GM12878 (cell line): ENCODE measurements around the gene PLEKHN1. TPM values are rescaled to one million over a fixed set of nuclear protein-coding genes. Genes with fewer than 3 reads are reported as not detected.

Experiments
- ATAC-seq: fragments of 200-7000 bp; cut with Tn5 transposase; 3 replicates; pipeline ENCODE4 v1.9.1; 2020; ENCODE audit warnings: mild to moderate bottlenecking, moderate library complexity
- BruUV-seq: library from RNA; stranded (reverse); fragments of 400-500 nt; replicated peaks from 2 replicates; lab custom pipeline; 2021; lab: Mats Ljungman, UMichigan
- CTCF ChIA-PET: fragments of 300-600 bp; sonication (Branson Sonifier 250); formaldehyde crosslinking; extraction: SDS; loops from one replicate; lab custom pipeline; 2021; ENCODE audit warnings: inconsistent platforms; lab: Yijun Ruan, JAX
- POLR2A ChIA-PET: fragments of 350-600 bp; formaldehyde crosslinking; extraction: SDS; loops from one replicate; lab custom pipeline; 2021; ENCODE audit warnings: inconsistent platforms; lab: Charles Lee
- RAD21 ChIA-PET: fragments of 300-600 bp; sonication (Branson Sonifier 250); formaldehyde crosslinking; loops from one replicate; lab custom pipeline; 2023; ENCODE audit warnings: antibody characterized with exemption; ENCODE audit not compliant: unreplicated experiment; lab: Charles Lee
- SMC1A ChIA-PET: fragments of 300-600 bp; sonication (Branson Sonifier 250); formaldehyde crosslinking; loops from one replicate; lab custom pipeline; 2023; ENCODE audit not compliant: unreplicated experiment, uncharacterized antibody; lab: Charles Lee
- DNase-seq: peaks from one replicate; pipeline ENCODE4 v3.0.0-alpha.2; 2011; ENCODE audit warnings: low read depth, low spot score
- FAIRE-seq: peaks from 3 replicates; lab custom pipeline; 2011; peaks lifted over from hg19 to GRCh38; lab: Jason Lieb, UNC
- H2AFZ ChIP-seq: 2 replicates; pipeline ENCODE4 v1.6.0; 2011; ENCODE audit warnings: low read depth, low read length, control low read depth; ENCODE audit not compliant: control insufficient read depth
- H3K27ac ChIP-seq: 2 replicates; pipeline ENCODE4 v1.5.1; 2011; ENCODE audit warnings: control low read depth; ENCODE audit not compliant: control insufficient read depth, insufficient read depth
- H3K27me3 ChIP-seq, 2 experiments: replicated peaks in 1 of 2; 2 replicates each; pipeline versions ENCODE4 v1.6.0 to v1.6.1; 2011; ENCODE audit warnings: low read length in 1 of 2; ENCODE audit not compliant: control insufficient read depth in 2 of 2, insufficient read depth in 2 of 2
- H3K36me3 ChIP-seq, 2 experiments: 2 replicates each; pipeline ENCODE4 v1.5.1; 2011; ENCODE audit warnings: low read length in 1 of 2; ENCODE audit not compliant: control insufficient read depth in 2 of 2, insufficient read depth in 2 of 2
- H3K4me1 ChIP-seq: 2 replicates; pipeline ENCODE4 v1.6.1; 2011; ENCODE audit warnings: mild to moderate bottlenecking, low read length, moderate library complexity, mixed read lengths; ENCODE audit not compliant: control insufficient read depth, insufficient read depth
- H3K4me2 ChIP-seq: 2 replicates; pipeline ENCODE4 v1.6.0; 2011; ENCODE audit warnings: control low read depth; ENCODE audit not compliant: control insufficient read depth, insufficient read depth
- H3K4me3 ChIP-seq: fragments of 200-600 bp; sonication (generic); 2 replicates; pipeline ENCODE4 v1.5.1; 2016
- H3K79me2 ChIP-seq: 2 replicates; pipeline ENCODE4 v1.6.0; 2011; ENCODE audit warnings: low read length; ENCODE audit not compliant: control insufficient read depth, insufficient read depth
- H3K9ac ChIP-seq: 2 replicates; pipeline ENCODE4 v1.8.0; 2011; ENCODE audit warnings: low read length, control low read depth, mixed read lengths; ENCODE audit not compliant: control insufficient read depth, insufficient read depth
- H3K9me3 ChIP-seq: replicated peaks from 3 replicates; pipeline ENCODE4 v1.5.1; 2011; ENCODE audit warnings: mild to moderate bottlenecking, low read length; ENCODE audit not compliant: control insufficient read depth, insufficient read depth
- H4K20me1 ChIP-seq: 2 replicates; pipeline ENCODE4 v1.6.0; 2011; ENCODE audit not compliant: control insufficient read depth, insufficient read depth
- BACH1 ChIP-seq: fragments of 450-650 bp; IDR thresholded peaks from 2 replicates; pipeline ENCODE4 v1.6.1; 2017; ENCODE audit warnings: mild to moderate bottlenecking, borderline replicate concordance
- BHLHE40 ChIP-seq, 2 experiments: fragments of 450-650 bp in 1 of 2; IDR thresholded peaks; 2 replicates each; pipeline ENCODE4 v1.6.1; 2011 to 2017; ENCODE audit warnings: low read depth in 2 of 2, borderline replicate concordance in 1 of 2, improper control_type of control experiment in 1 of 2, low read length in 1 of 2, mild to moderate bottlenecking in 1 of 2
- CBX5 ChIP-seq: sonication (generic); IDR thresholded peaks from 2 replicates; pipeline ENCODE4 v1.6.1; 2016; ENCODE audit warnings: low read depth, moderate library complexity, mild to moderate bottlenecking, inconsistent platforms
- CREB1 ChIP-seq: IDR thresholded peaks from 2 replicates; pipeline ENCODE4 v1.6.1; 2012; ENCODE audit warnings: low read depth, mild to moderate bottlenecking, inconsistent platforms
- CTCF ChIP-seq, 3 experiments: IDR thresholded peaks in 2 of 3; conservative IDR thresholded peaks in 1 of 3; 2 replicates each; pipeline ENCODE4 v1.5.1; 2011; ENCODE audit warnings: low read depth in 3 of 3, low read length in 3 of 3, mild to moderate bottlenecking in 3 of 3, control low read depth in 2 of 3, moderate library complexity in 2 of 3, inconsistent platforms in 1 of 3, mixed read lengths in 1 of 3; ENCODE audit not compliant: control insufficient read depth in 2 of 3, insufficient read depth in 1 of 3; ENCODE audit errors: extremely low read depth in 1 of 3
- DPF2 ChIP-seq: fragments of 450-650 bp; IDR thresholded peaks from 2 replicates; pipeline ENCODE4 v1.6.1; 2017; ENCODE audit warnings: mild to moderate bottlenecking
- GATAD2B ChIP-seq: fragments of 450-650 bp; conservative IDR thresholded peaks from 2 replicates; pipeline ENCODE4 v1.6.1; 2017; ENCODE audit warnings: low read depth, mild to moderate bottlenecking, moderate library complexity
- HDAC6 ChIP-seq: fragments of 200-600 bp; sonication (generic); IDR thresholded peaks from one replicate; pipeline ENCODE4 v1.8.0; 2017; ENCODE audit warnings: antibody characterized with exemption; ENCODE audit not compliant: unreplicated experiment
- IKZF1 ChIP-seq: fragments of 450-650 bp; conservative IDR thresholded peaks from 2 replicates; pipeline ENCODE4 v1.6.1; 2017; ENCODE audit warnings: antibody characterized with exemption, mild to moderate bottlenecking
- LARP7 ChIP-seq: fragments of 450-650 bp; IDR thresholded peaks from 2 replicates; pipeline ENCODE4 v1.6.1; 2017; ENCODE audit warnings: mild to moderate bottlenecking
- NKRF ChIP-seq: fragments of 450-650 bp; conservative IDR thresholded peaks from 2 replicates; pipeline ENCODE4 v1.6.1; 2017; ENCODE audit warnings: mild to moderate bottlenecking, moderate library complexity
- NR2F1 ChIP-seq: fragments of 450-650 bp; conservative IDR thresholded peaks from 2 replicates; pipeline ENCODE4 v1.6.1; 2017; ENCODE audit warnings: mild to moderate bottlenecking
- PAX5 ChIP-seq: IDR thresholded peaks from 2 replicates; pipeline ENCODE4 v1.6.1; 2011; ENCODE audit warnings: low read depth, low read length, borderline replicate concordance
- RAD21 ChIP-seq: IDR thresholded peaks from 2 replicates; pipeline ENCODE4 v1.6.1; 2011; ENCODE audit warnings: mild to moderate bottlenecking, low read depth, low read length, moderate library complexity; ENCODE audit not compliant: insufficient read depth
- SUZ12 ChIP-seq: fragments of 200-600 bp; sonication (generic); IDR thresholded peaks from one replicate; pipeline ENCODE4 v1.6.1; 2018; ENCODE audit warnings: antibody characterized with exemption, mild to moderate bottlenecking; ENCODE audit not compliant: unreplicated experiment
- TCF12 ChIP-seq: IDR thresholded peaks from 2 replicates; pipeline ENCODE4 v1.6.1; 2011; ENCODE audit warnings: low read depth, mild to moderate bottlenecking, low read length
- TCF3 ChIP-seq: IDR thresholded peaks from 2 replicates; pipeline ENCODE4 v1.6.1; 2012; ENCODE audit warnings: low read depth, mild to moderate bottlenecking, low read length, borderline replicate concordance; ENCODE audit not compliant: insufficient read depth
- ZSCAN29 ChIP-seq: fragments of 450-650 bp; IDR thresholded peaks from 2 replicates; pipeline ENCODE4 v1.6.1; 2017; ENCODE audit warnings: mild to moderate bottlenecking, moderate library complexity
- WGBS: methylation state at CpG from one replicate; pipeline ENCODE4 v1.1.6; 2016; ENCODE audit warnings: low lambda C conversion rate; ENCODE audit not compliant: insufficient replicate concordance, insufficient coverage; ENCODE audit errors: missing lambda C conversion rate; 5-methylcytosine and 5-hydroxymethylcytosine counted together
- in situ Hi-C: fragments of 300-500 bp; cut with MboI; formaldehyde crosslinking; loops from 9 replicates; pipeline ENCODE4 v1.14.3; 2018; ENCODE audit warnings: mixed read lengths
- intact Hi-C: fragments of 100-400 bp; cut with micrococcal nuclease; formaldehyde crosslinking; loops from one replicate; pipeline ENCODE4 v1.14.2; 2022; ENCODE audit not compliant: unreplicated experiment
- polyA plus RNA-seq, 11 experiments: library from polyadenylated mRNA; depleted of rRNA in 4 of 11; unstranded in 6 of 11; stranded (reverse) in 5 of 11; fragments of >200 nt; fragmentation: Nextera tagmentation in 4 of 11; fragmentation: Illumina TruSeq in 1 of 11; extraction: Ambion mirVana in 4 of 11; extraction: Trizol in 1 of 11; gene quantifications; 1 replicate in 1 of 11; 2 replicates in 10 of 11; pipeline versions ENCODE4 v1.2.1 to v1.2.3, GENCODE V29; 2011 to 2016; ENCODE audit warnings: inconsistent platforms in 2 of 11, missing spikeins in 2 of 11, low read depth in 1 of 11
- total RNA-seq, 4 experiments: library from RNA; depleted of rRNA in 3 of 4; stranded (reverse); fragments of >200 nt in 3 of 4; fragmentation: Illumina TruSeq in 1 of 4; extraction: Trizol in 1 of 4; gene quantifications; 2 replicates each; pipeline versions ENCODE4 v1.2.1 to v1.2.3, GENCODE V29; 2013 to 2021

The PLEKHN1 gene
- total and polyA plus RNA-seq, 10 of the 15 experiments (the other 5 are each of a cell fraction or from before 2014, with no cell fraction given) = 0.04 to 0.26 (median 0.18) TPM; not detected in 6

- SMC1A ChIA-PET = interaction anchor here (1.3 to 1.6 kb wide), 2 partner anchors 14 to 15 kb away, joined by 3 read pairs; partner anchors contain the start of gene ISG15
- H3K4me2 ChIP-seq = peak overlapping the region; percentile 96
- no peaks in the 10 kb centered on the region for H3K36me3 ChIP-seq
- no peak for FAIRE-seq
- H3K79me2 ChIP-seq = no peaks in the 10 kb centered on the region
- CTCF ChIA-PET = interaction anchor here (1.1 kb wide), 1 partner anchor 15 kb away, joined by 3 read pairs; no protein-coding TSS in a partner anchor
- in situ Hi-C loops (no loop called here), intact Hi-C loops (no loop called here)
- TF ChIP-seq PAX5 (no peak), NKRF (0 out of 2 replicates have a peak, but pooled peaks have one; percentile 44), ZSCAN29 (peak; percentile 94), NR2F1 (peak; percentile 50), BACH1 (peak; percentile 78; the same call in 1 of the 2 replicates), RAD21 (no peak), TCF12 (0 out of 2 replicates have a peak, but pooled peaks have one; percentile 4), HDAC6 (no peak), DPF2 (peak; percentile 59; the same call in 1 of the 2 replicates), SUZ12 (peak; percentile 41), CBX5 (no peak), CTCF (IDR thresholded peaks at IDR 0.05 in 2 of 3, conservative IDR thresholded peaks at IDR 0.05 in 1 of 3; ENCODE audit: control insufficient read depth in 2 of 3, extremely low read depth in 1 of 3, insufficient read depth in 1 of 3, low read depth in 3 of 3, low read length in 3 of 3) (0 out of 6 replicates have a peak, but pooled peaks of 1 of the 3 experiments have one; percentile 5), CREB1 (no peak), GATAD2B (peak; percentile 88), LARP7 (peak; percentile 70; the same call in 1 of the 2 replicates), IKZF1 (peak; percentile 62), BHLHE40 (IDR thresholded peaks at IDR 0.05; ENCODE audit: borderline replicate concordance in 1 of 2, low read depth in 2 of 2, low read length in 1 of 2) (peak in 1 of 2 experiments; percentile 67; a peak in 1 of 4 replicates), TCF3 (0 out of 2 replicates have a peak, but pooled peaks have one; percentile 60)
- peak overlapping the region; percentile 16; the same call in 1 of the 2 replicates for H3K4me3 ChIP-seq
- H3K27ac ChIP-seq = no peak overlapping the region
- RAD21 ChIA-PET = interaction anchor here (0.6 to 1.0 kb wide), 3 partner anchors 15 to 778 kb away, joined by 3 to 4 read pairs (median 3); no protein-coding TSS in a partner anchor
- H3K4me1 ChIP-seq = peaks cover 15% of the 10 kb centered on the region
- no peak for DNase-seq
- BruUV-seq = TSS peak; percentile 74
- peak; percentile 11 for ATAC-seq
- POLR2A ChIA-PET = no interaction called here
- 2% methylated on average over 69 of the region's 86 CpGs for WGBS
- no peaks in the 10 kb centered on the region for H4K20me1 ChIP-seq
- no peaks in the 10 kb centered on the region for H3K9me3 ChIP-seq
- no peak overlapping the region for H2AFZ ChIP-seq
- H3K9ac ChIP-seq = no peak overlapping the region; the same call in 1 of the 2 replicates
- H3K27me3 ChIP-seq = peaks cover 0 to 17% of the 10 kb centered on the region in 2 experiments; a peak in 2 of 4 replicates
Measured at GRCh38 chr1:998995-999724, 32.9 kb downstream of the PLEKHN1 start.
